ENCODE data around the gene CTIF. TPM values are rescaled to one million over a fixed set of nuclear protein-coding genes. Genes with fewer than 3 reads are reported as not detected.

Gene CTIF
- total RNA-seq, 2 experiments from 2014 or later, result 3.2 to 3.5 TPM

DNA sequence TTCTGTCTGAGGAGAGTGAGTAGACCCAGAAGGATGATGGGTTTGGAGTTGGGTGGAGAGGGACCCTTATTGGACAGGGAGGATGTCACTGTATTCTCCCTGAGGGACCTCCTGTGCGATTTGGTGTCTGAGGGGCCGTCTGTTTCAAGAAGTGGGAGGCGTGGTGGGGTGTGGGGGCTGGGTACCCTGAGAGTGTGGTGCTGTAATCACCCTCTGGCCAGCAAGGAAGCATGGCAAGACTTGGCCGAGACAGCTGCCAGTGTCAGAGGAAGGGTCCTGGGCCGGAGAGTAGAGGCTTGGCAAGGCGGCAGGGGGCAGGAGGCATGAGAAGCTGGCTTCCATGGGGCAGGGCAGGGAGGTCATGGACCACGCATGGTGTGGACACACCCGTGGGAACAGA is 43.1 kb downstream of the CTIF start:
- DNase-seq (no peak), ATAC-seq (no peak)
- POLR2A ChIA-PET, result no interaction called here
- Mint-ChIP-seq H3K27ac (no peak overlapping the region), H3K9me3 (peaks cover 10% of the 10 kb centered on the region), H3K4me3 (no peak overlapping the region), H3K27me3 (no peaks in the 10 kb centered on the region), H3K4me1 (ENCODE audit: low read depth) (no peaks in the 10 kb centered on the region), H3K36me3 (ENCODE audit: low read depth) (no peaks in the 10 kb centered on the region)
- TF ChIP-seq, protein P1, sequence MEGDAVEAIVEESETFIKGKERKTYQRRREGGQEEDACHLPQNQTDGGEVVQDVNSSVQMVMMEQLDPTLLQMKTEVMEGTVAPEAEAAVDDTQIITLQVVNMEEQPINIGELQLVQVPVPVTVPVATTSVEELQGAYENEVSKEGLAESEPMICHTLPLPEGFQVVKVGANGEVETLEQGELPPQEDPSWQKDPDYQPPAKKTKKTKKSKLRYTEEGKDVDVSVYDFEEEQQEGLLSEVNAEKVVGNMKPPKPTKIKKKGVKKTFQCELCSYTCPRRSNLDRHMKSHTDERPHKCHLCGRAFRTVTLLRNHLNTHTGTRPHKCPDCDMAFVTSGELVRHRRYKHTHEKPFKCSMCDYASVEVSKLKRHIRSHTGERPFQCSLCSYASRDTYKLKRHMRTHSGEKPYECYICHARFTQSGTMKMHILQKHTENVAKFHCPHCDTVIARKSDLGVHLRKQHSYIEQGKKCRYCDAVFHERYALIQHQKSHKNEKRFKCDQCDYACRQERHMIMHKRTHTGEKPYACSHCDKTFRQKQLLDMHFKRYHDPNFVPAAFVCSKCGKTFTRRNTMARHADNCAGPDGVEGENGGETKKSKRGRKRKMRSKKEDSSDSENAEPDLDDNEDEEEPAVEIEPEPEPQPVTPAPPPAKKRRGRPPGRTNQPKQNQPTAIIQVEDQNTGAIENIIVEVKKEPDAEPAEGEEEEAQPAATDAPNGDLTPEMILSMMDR (IDR thresholded peaks at IDR 0.05), result no peak
- CTCF ChIA-PET, result no interaction called here
- intact Hi-C loops (cut with micrococcal nuclease), result no loop called here

DNA sequence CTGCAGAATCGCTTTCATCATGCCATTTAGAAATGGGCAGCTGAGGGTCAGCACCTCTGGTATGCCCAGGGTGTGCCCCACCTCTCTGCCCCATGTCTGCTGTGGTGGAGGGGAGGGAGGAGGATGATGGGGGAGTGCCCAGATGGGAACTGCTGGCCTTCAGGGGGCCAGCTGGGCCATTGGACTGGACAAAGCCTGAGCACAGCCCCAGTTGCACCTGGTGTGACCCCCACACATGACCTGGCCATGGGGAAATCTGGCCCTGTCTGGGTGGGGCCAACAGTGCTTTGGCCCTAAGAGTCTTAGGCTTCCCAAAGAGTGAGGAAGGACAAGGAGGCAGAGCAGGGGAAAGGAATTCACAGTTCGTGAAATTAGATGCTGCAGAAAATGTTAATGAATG is 44.1 kb downstream of the CTIF start:
- no peaks in the 10 kb centered on the region for H3K36me3 Mint-ChIP-seq (ENCODE audit: low read depth)
- DNase-seq (no peak), ATAC-seq (no peak)
- POLR2A ChIA-PET, result interaction anchor here (0.6 kb wide), 1 partner anchor 94 kb away, joined by 3 read pairs; no protein-coding TSS in a partner anchor
- intact Hi-C loops (cut with micrococcal nuclease), result no loop called here
- no peaks in the 10 kb centered on the region for H3K4me1 Mint-ChIP-seq (ENCODE audit: low read depth)
- H3K27ac Mint-ChIP-seq, result no peak overlapping the region
- TF ChIP-seq, protein P1 (IDR thresholded peaks at IDR 0.05), result no peak
- no peak overlapping the region for H3K4me3 Mint-ChIP-seq
- H3K27me3 Mint-ChIP-seq, result no peaks in the 10 kb centered on the region
- CTCF ChIA-PET, result no interaction called here
- peaks cover 6% of the 10 kb centered on the region for H3K9me3 Mint-ChIP-seq

DNA sequence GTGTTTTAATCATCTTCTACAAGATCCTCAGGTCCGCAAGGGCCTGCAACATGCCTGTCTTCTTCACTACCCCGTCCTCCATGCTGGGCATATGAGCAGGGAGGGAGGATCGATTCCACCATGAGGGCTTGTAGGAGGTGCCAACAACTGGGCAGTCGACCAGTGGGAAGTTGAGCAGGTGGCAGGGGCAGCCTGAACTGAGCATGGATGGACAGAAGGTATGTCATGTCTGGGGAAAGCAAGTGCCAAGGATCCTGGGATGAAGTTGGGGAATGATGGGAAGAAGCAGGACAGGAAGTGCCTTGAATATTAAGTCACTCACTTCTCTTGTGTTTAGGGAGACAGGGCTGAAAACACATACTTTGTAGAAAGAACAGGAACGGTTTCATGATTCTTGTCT is 44.7 kb downstream of the CTIF start:
- H3K27me3 Mint-ChIP-seq, result no peaks in the 10 kb centered on the region
- TF ChIP-seq, protein P1 (IDR thresholded peaks at IDR 0.05), result no peak
- ATAC-seq (no peak), DNase-seq (no peak)
- ChIA-PET CTCF (no interaction called here), POLR2A (no interaction called here)
- no peak overlapping the region for H3K27ac Mint-ChIP-seq
- H3K4me3 Mint-ChIP-seq, result no peak overlapping the region
- intact Hi-C loops (cut with micrococcal nuclease), result no loop called here
- no peaks in the 10 kb centered on the region for H3K36me3 Mint-ChIP-seq (ENCODE audit: low read depth)
- no peaks in the 10 kb centered on the region for H3K4me1 Mint-ChIP-seq (ENCODE audit: low read depth)
- peaks cover 3% of the 10 kb centered on the region for H3K9me3 Mint-ChIP-seq

DNA sequence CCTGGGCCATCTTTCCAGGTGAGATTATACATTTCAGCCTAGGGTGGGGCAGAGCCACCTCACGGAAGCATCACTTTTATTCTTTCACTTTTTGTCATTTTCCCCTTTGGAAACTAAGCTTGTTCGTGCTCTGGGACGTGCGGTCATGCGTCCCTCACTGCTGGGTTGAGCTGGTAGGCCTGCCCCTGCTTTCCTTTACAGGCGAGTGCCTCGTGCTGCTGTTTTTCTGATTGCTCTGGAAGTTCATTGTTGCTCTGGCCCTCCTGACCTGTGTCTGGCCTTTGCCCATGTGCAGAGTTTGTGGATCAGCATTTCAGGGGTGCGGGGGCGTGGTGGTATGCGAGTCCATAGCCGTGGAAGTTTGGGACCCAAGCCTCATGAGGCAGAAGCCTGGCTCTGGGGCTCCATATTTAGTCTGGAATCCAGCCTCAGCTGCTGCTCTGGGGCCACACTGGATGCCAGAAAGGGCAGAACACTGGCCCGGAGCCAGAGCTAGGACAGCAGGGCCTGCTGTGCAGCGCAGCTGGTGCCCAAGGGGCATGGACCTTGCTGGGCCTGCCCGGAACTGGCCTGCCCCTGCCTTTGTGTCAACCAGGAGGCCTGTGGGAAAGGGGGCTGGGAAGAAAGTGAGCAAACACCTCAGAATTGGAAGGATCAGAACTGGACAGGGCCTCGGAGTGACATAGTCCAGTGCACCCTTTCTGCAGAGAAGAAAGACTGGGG is 51.1 kb downstream of the CTIF start:
- intact Hi-C loops (cut with micrococcal nuclease), result no loop called here
- Mint-ChIP-seq H3K36me3 (ENCODE audit: low read depth) (no peaks in the 10 kb centered on the region), H3K27ac (no peak overlapping the region), H3K27me3 (no peaks in the 10 kb centered on the region), H3K4me3 (no peak overlapping the region), H3K9me3 (no peaks in the 10 kb centered on the region), H3K4me1 (ENCODE audit: low read depth) (no peaks in the 10 kb centered on the region)
- CTCF ChIA-PET, result no interaction called here
- ATAC-seq (no peak), DNase-seq (no peak)
- TF ChIP-seq, protein P1 (IDR thresholded peaks at IDR 0.05), result no peak
- POLR2A ChIA-PET, result no interaction called here

DNA sequence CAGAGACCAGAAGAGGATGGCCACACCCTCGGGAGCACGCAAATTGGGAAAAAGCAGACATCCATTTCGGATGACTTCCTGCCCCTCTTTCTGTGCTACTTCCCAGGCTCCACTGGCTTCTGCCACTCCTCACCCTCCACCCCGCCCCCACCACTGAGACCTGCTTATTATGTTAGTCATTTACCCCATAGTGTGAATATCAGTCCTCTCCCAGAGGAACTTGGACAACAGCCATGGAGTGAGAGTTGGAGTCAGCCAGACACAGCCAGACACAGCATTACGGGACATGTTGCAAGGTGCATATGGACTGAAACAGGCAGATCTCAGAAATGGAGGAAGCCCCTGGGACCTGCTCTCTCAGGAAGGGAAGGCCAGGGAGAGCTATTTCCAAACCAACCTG is 51.8 kb downstream of the CTIF start:
- ATAC-seq (no peak), DNase-seq (no peak)
- no peaks in the 10 kb centered on the region for H3K36me3 Mint-ChIP-seq (ENCODE audit: low read depth)
- intact Hi-C loops (cut with micrococcal nuclease), result no loop called here
- no peaks in the 10 kb centered on the region for H3K9me3 Mint-ChIP-seq
- no peaks in the 10 kb centered on the region for H3K4me1 Mint-ChIP-seq (ENCODE audit: low read depth)
- ChIA-PET POLR2A (no interaction called here), CTCF (no interaction called here)
- H3K4me3 Mint-ChIP-seq, result no peak overlapping the region
- TF ChIP-seq, protein P1 (IDR thresholded peaks at IDR 0.05), result no peak
- no peak overlapping the region for H3K27ac Mint-ChIP-seq
- H3K27me3 Mint-ChIP-seq, result no peaks in the 10 kb centered on the region
